Activated CD8-positive, alpha-beta T cell treated with anti-CD3 and anti-CD28 coated beads for 36 hours (primary cell): ENCODE measurements around the gene LTF. TPM values are rescaled to one million over a fixed set of nuclear protein-coding genes. Genes with fewer than 3 reads are reported as not detected.

Experiments
- ATAC-seq: fragments of 200-7000 bp; cut with Tn5 transposase; one replicate; pipeline ENCODE4 v1.10.0; 2021; ENCODE audit warnings: mild to moderate bottlenecking, moderate library complexity
- CTCF ChIA-PET: fragments of 350-600 bp; sonication (Branson Sonifier 250); formaldehyde crosslinking; loops from one replicate; lab custom pipeline; 2021; ENCODE audit warnings: antibody characterized with exemption; lab: Charles Lee
- POLR2A ChIA-PET: fragments of 350-600 bp; sonication (Branson Sonifier 250); formaldehyde crosslinking; loops from one replicate; lab custom pipeline; 2021; ENCODE audit warnings: antibody characterized with exemption; lab: Charles Lee
- DNase-seq: peaks from one replicate; pipeline ENCODE4 v3.0.0-alpha.2; 2020
- H3K27ac Mint-ChIP-seq: one replicate; pipeline ENCODE4 v1.8.0; 2021; ENCODE audit warnings: mild to moderate bottlenecking, mixed read lengths
- H3K27me3 Mint-ChIP-seq: one replicate; pipeline ENCODE4 v1.8.0; 2021; ENCODE audit warnings: mixed read lengths
- H3K36me3 Mint-ChIP-seq: one replicate; pipeline ENCODE4 v1.8.0; 2021; ENCODE audit warnings: low read depth, mixed read lengths
- H3K4me1 Mint-ChIP-seq: one replicate; pipeline ENCODE4 v1.8.0; 2021; ENCODE audit warnings: low read depth, mixed read lengths
- H3K4me3 Mint-ChIP-seq: one replicate; pipeline ENCODE4 v1.8.0; 2021; ENCODE audit warnings: mild to moderate bottlenecking, moderate library complexity, mixed read lengths
- H3K9me3 Mint-ChIP-seq: one replicate; pipeline ENCODE4 v1.8.0; 2021; ENCODE audit warnings: mixed read lengths
- CTCF ChIP-seq: fragments of 200-600 bp; IDR thresholded peaks from one replicate; pipeline ENCODE4 v1.8.0; 2022; ENCODE audit warnings: antibody characterized with exemption, mild to moderate bottlenecking
- intact Hi-C: fragments of 100-400 bp; cut with micrococcal nuclease; formaldehyde crosslinking; loops from one replicate; pipeline ENCODE4 v1.10.0; 2022
- total RNA-seq, 2 experiments: library from RNA; stranded (reverse); gene quantifications; one replicate each; pipeline ENCODE4 v1.2.3, GENCODE V29; 2021

LTF gene
- total RNA-seq, 2 experiments from 2014 or later: not detected

- ChIA-PET CTCF (interaction anchor here (0.9 to 1.7 kb wide), 4 partner anchors 14 to 307 kb away, joined by 3 read pairs; no protein-coding TSS in a partner anchor), POLR2A (interaction anchor here (0.8 kb wide), 1 partner anchor 26 kb away, joined by 3 read pairs; no protein-coding TSS in a partner anchor)
- Mint-ChIP-seq H3K4me3 (no peak overlapping the region), H3K4me1 (peaks cover 15% of the 10 kb centered on the region), H3K27me3 (peaks cover 4% of the 10 kb centered on the region), H3K27ac (no peak overlapping the region), H3K9me3 (no peaks in the 10 kb centered on the region), H3K36me3 (no peaks in the 10 kb centered on the region)
- no peak for TF ChIP-seq CTCF
- intact Hi-C loops: no loop called here
- DNase-seq: peak; percentile 37
- ATAC-seq: peak; percentile 88
These were observed 78.5 kb downstream of the LTF start for GRCh38 chr3:46386205-46386604.

Other genes starting within 250 kb of the LTF start
- not detected for gene CCR3, start 222.4 kb downstream of the LTF start, total RNA-seq
- gene CCR2, start 110.8 kb downstream of the LTF start, total RNA-seq: under 1 TPM; 0.81 to 0.83 TPM
- gene CCR5, start 94.0 kb downstream of the LTF start, total RNA-seq: 1 to 10 TPM; 1.7 to 2.2 TPM
- gene CCRL2, start 57.6 kb downstream of the LTF start, total RNA-seq: 1 to 10 TPM; 2.8 TPM
- not detected for gene RTP3, start 33.1 kb upstream of the LTF start, total RNA-seq
- gene LRRC2, start 101.4 kb upstream of the LTF start, total RNA-seq: not detected
- not detected for gene FAM240A, start 147.6 kb upstream of the LTF start, total RNA-seq
- 1 to 10 TPM; 1.7 to 2.0 TPM for gene ALS2CL, start 228.8 kb upstream of the LTF start, total RNA-seq
- under 1 TPM; 0.81 to 0.90 TPM for gene TMIE, start 236.5 kb upstream of the LTF start, total RNA-seq